Activated naive CD8-positive, alpha-beta T cell treated with anti-CD3 and anti-CD28 coated beads, Interleukin-2, amount 10 ng/mL, durations not matched to agents 7 days and 5 days (primary cell): ENCODE measurements around the gene AP3D1. TPM values are rescaled to one million over a fixed set of nuclear protein-coding genes. Genes with fewer than 3 reads are reported as not detected.
"Not testable (repeated sequence)": the region's sequence is repeated elsewhere in the genome, so short reads cannot be mapped to it uniquely, and the experiment has no call there.

Experiments
- ATAC-seq: fragments of 150-1000 bp; cut with Tn5 transposase; one replicate; pipeline ENCODE4 v1.10.0; 2021; ENCODE audit warnings: low read depth, moderate library complexity
- POLR2A ChIA-PET: fragments of 350-600 bp; sonication (Branson Sonifier 250); formaldehyde crosslinking; loops from one replicate; lab custom pipeline; 2021; ENCODE audit warnings: antibody characterized with exemption; lab: Charles Lee
- DNase-seq: peaks from one replicate; pipeline ENCODE4 v3.0.0; 2021
- H3K27ac Mint-ChIP-seq: one replicate; pipeline ENCODE4 v1.8.0; 2022; ENCODE audit warnings: mild to moderate bottlenecking, mixed read lengths
- H3K27me3 Mint-ChIP-seq: one replicate; pipeline ENCODE4 v1.8.0; 2022; ENCODE audit warnings: mild to moderate bottlenecking, moderate library complexity, mixed read lengths
- H3K36me3 Mint-ChIP-seq: one replicate; pipeline ENCODE4 v1.8.0; 2021; ENCODE audit warnings: mild to moderate bottlenecking, mixed read lengths
- H3K4me1 Mint-ChIP-seq: one replicate; pipeline ENCODE4 v1.8.0; 2021; ENCODE audit warnings: mixed read lengths
- H3K4me3 Mint-ChIP-seq: one replicate; pipeline ENCODE4 v1.8.0; 2022; ENCODE audit warnings: mild to moderate bottlenecking, moderate library complexity, mixed read lengths
- H3K9me3 Mint-ChIP-seq: one replicate; pipeline ENCODE4 v1.8.0; 2021; ENCODE audit warnings: mixed read lengths
- total RNA-seq, 2 experiments: library from RNA; stranded (reverse); gene quantifications; one replicate each; pipeline ENCODE4 v1.2.3, GENCODE V29; 2021

AP3D1 gene
- total RNA-seq, 2 experiments from 2014 or later: 92.6 to 96.5 TPM

DNA sequence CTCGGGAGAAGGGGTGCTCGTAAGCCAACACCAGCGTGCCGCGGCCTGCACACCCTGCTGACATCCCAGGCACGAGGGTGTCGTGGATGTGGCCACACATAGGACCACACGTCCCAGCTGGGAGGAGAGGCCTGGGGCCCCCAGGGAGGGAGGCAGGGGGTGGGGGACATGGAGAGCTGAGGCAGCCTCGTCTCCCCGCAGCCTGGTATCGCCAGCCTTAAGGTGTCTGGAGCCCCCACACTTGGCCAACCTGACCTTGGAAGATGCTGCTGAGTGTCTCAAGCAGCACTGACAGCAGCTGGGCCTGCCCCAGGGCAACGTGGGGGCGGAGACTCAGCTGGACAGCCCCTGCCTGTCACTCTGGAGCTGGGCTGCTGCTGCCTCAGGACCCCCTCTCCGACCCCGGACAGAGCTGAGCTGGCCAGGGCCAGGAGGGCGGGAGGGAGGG is 52.3 kb downstream of the AP3D1 start:
- POLR2A ChIA-PET: no interaction called here

DNA sequence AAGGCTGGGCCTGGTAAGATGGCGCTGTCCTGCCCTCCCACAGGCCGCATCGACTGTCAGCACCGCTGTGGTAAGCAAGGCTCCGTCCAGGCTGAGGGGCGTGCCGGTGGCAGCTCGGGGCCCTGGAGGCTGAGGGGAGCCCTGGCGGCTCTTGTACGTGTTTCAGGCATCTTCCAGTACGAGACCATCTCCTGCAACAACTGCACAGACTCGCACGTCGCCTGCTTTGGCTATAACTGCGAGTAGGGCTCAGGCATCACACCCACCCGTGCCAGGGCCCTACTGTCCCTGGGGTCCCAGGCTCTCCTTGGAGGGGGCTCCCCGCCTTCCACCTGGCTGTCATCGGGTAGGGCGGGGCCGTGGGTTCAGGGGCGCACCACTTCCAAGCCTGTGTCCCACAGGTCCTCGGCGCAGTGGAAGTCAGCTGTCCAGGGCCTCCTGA is 53.5 kb downstream of the AP3D1 start:
- DNase-seq (no peak), ATAC-seq (no peak)
- Mint-ChIP-seq H3K4me1 (peaks cover 9% of the 10 kb centered on the region), H3K36me3 (peaks cover 31% of the 10 kb centered on the region), H3K27me3 (no peaks in the 10 kb centered on the region), H3K27ac (no peak overlapping the region), H3K9me3 (no peaks in the 10 kb centered on the region), H3K4me3 (peak overlapping the region; percentile 86)
- POLR2A ChIA-PET: interaction anchor here (0.6 to 1.3 kb wide), 5 partner anchors 12 to 56 kb away, joined by 3 to 11 read pairs (median 4); no protein-coding TSS in a partner anchor

More for the DNA sequence above, 52.3 kb downstream of the AP3D1 start:
- Mint-ChIP-seq H3K36me3 (peaks cover 31% of the 10 kb centered on the region), H3K27me3 (no peaks in the 10 kb centered on the region), H3K9me3 (peaks cover under 1% of the 10 kb centered on the region), H3K27ac (no peak overlapping the region), H3K4me1 (peaks cover 9% of the 10 kb centered on the region), H3K4me3 (no peak overlapping the region)
- DNase-seq: no peak
- no peak for ATAC-seq

DNA sequence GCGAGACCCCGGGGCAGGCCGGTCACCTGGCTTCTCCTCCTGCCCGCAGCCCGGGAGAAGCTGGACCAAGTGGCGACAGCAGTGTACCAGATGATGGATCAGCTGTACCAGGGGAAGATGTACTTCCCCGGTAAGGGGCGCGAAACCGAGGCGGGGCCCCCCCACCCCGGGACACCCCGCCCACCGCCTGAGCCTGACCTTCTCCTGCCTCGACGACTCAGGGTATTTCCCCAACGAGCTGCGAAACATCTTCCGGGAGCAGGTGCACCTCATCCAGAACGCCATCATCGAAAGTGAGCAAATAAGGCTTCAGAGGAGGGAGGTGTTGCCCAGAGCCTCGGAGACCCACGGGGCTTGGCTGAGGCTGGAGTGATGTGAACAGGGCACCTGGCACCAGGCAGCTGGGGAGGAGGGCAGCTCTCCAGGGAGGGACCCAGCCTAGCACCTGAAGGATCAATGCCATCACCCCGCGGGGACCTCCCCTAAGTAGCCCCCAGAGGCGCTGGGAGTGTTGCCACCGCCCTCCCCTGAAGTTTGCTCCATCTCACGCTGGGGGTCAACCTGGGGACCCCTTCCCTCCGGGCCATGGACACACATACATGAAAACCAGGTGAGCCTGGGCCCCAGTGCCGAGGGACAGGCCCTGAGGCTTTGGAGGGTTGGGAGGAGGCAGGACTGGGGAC is 54.0 kb downstream of the AP3D1 start:
- Mint-ChIP-seq H3K27me3 (no peaks in the 10 kb centered on the region), H3K9me3 (no peaks in the 10 kb centered on the region), H3K4me1 (peaks cover 11% of the 10 kb centered on the region), H3K27ac (peak overlapping the region; percentile 77), H3K4me3 (peak overlapping the region; percentile 86), H3K36me3 (peaks cover 35% of the 10 kb centered on the region)
- peak; percentile 53 for DNase-seq
- POLR2A ChIA-PET: interaction anchor here (0.6 to 1.3 kb wide), 5 partner anchors 12 to 55 kb away, joined by 3 to 11 read pairs (median 4); no protein-coding TSS in a partner anchor
- peak; percentile 0 for ATAC-seq

DNA sequence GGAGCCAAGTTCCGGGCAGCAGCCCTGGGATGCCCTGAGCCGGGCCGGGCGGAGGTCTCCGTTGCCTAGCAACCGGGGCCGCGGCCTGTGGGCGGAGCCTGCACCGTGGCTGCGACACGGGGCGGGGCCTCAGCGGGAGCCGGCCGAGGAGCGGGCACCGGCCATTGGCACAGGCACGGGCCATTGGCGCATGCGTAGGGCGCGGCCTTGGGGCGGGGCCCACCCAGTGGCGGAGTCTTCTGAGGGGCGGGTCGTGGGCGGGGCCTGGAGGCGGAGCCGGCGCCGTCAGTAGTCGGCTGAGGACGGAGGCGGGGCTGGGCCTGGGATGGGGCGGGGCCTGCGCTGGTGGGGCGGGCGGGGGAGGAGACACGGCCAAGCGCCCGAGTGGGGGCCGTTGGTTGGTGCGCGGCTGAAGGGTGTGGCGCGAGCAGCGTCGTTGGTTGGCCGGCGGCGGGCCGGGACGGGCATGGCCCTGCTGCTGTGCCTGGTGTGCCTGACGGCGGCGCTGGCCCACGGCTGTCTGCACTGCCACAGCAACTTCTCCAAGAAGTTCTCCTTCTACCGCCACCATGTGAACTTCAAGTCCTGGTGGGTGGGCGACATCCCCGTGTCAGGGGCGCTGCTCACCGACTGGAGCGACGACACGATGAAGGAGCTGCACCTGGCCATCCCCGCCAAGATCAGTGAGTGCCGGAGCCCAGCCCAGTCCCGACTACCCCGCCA is 54.7 kb downstream of the AP3D1 start, which contains the start of gene IZUMO4:
IZUMO4 (plus strand) TSS at position 436 of the 723 bp plus-strand sequence; CDS start at position 467, 31 bp downstream.
- Mint-ChIP-seq H3K27me3 (no peaks in the 10 kb centered on the region), H3K36me3 (peaks cover 33% of the 10 kb centered on the region), H3K9me3 (no peaks in the 10 kb centered on the region), H3K27ac (peak within 1 kb of the TSS; percentile 96), H3K4me3 (peak within 1 kb of the TSS; percentile 90), H3K4me1 (peaks cover 11% of the 10 kb centered on the region)
- peak; percentile 88 for ATAC-seq
- peak; percentile 100 for DNase-seq
- POLR2A ChIA-PET: interaction anchor here (0.9 to 5.3 kb wide), 6 partner anchors 11 to 199 kb away, joined by 3 to 180 read pairs (median 8); partner anchors contain the start of gene MKNK2

DNA sequence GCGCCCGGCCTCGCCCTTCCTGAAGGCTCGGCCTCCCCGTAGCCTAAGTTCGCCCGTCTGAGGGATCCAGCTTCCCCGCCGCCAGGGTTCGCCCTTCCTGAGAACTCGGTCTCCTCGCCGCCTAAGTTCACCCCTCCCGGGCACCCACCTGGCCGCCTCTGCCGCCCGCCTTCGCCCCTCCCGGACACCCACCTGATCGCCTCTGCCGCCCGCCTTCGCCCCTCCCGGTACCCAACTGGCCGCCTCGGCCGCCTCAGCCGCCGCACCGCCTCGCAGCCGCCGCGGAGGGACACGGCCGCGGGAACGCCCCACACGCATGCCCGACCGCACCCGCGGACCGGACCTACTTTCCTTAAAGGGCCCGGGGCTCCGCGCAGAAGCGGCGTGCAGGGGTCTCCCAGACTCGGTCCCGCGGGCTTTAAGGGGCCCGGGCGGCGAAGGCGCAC is 55.3 kb downstream of the AP3D1 start, which contains the start of gene MOB3A:
MOB3A (minus strand) TSS at position 293 of the 446 bp plus-strand sequence. CDS start 17,766 bp downstream, outside the sequence.
- no peaks in the 10 kb centered on the region for H3K27me3 Mint-ChIP-seq
- peaks cover 13% of the 10 kb centered on the region for H3K4me1 Mint-ChIP-seq
- H3K36me3 Mint-ChIP-seq: peaks cover 33% of the 10 kb centered on the region
- H3K9me3 Mint-ChIP-seq: no peaks in the 10 kb centered on the region
- peak; percentile 97 for DNase-seq
- POLR2A ChIA-PET: interaction anchor here (1.0 to 5.3 kb wide), 5 partner anchors 12 to 199 kb away, joined by 3 to 180 read pairs (median 6); partner anchors contain the start of gene MKNK2
- ATAC-seq: peak; percentile 49
- peak within 1 kb of the TSS; percentile 90 for H3K4me3 Mint-ChIP-seq
- peak within 1 kb of the TSS; percentile 96 for H3K27ac Mint-ChIP-seq

DNA sequence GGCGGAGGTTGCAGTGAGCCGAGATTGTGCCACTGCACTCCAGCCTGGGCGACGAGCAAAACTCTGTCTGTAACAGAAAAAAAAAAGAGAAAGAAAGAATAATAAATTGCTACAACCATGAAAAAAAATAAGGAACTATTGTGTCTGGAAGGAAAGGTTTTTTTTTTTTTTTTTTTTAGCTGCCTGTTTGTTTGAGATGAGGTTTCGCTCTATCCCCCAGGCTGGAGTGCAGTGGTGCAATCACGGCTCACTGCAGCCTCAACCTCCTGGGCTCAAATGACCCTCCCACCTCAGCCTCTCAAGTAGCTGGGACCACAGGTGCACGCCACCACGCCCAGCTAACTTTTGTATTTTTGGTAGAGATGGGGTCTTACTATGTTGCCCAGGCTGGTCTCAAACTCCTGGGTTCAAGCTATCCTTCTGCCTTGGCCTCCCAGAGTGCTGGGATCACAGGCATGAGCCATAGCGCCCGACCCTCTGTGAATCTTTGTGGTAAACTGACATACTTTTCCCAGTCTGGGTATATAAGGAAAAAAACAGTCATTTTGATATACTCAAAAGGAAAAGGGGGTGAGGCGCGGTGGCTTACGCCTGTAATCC is 59.3 kb downstream of the AP3D1 start:
- Mint-ChIP-seq H3K4me1 (peaks cover 46% of the 10 kb centered on the region), H3K4me3 (peak overlapping the region; percentile 19), H3K36me3 (peaks cover 33% of the 10 kb centered on the region)
- not testable (repeated sequence) for DNase-seq, ATAC-seq, H3K9me3 Mint-ChIP-seq, H3K27ac Mint-ChIP-seq, H3K27me3 Mint-ChIP-seq
- POLR2A ChIA-PET: interaction anchor here (0.6 to 5.3 kb wide), 5 partner anchors 8 to 60 kb away, joined by 3 to 180 read pairs (median 4); no protein-coding TSS in a partner anchor

DNA sequence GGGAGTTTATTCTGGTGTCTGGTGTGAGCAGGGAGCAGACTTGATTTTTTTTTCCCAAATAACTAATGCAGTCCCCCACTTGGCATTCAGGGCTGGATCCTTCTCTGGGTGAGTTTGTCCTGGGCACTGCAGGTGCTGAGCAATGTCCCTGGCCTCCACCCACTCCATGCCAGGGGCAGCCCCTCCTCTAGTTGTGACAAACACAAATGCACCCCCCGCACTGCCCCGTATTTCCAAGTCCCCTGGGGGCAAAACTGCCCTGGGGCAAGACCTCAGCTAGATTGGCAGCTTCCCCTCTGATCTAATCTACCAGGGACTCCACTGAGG is 61.7 kb downstream of the AP3D1 start:
- Mint-ChIP-seq H3K27ac (peak overlapping the region; percentile 90), H3K27me3 (no peaks in the 10 kb centered on the region), H3K9me3 (no peaks in the 10 kb centered on the region), H3K4me3 (peak overlapping the region; percentile 70), H3K36me3 (peaks cover 32% of the 10 kb centered on the region), H3K4me1 (peaks cover 60% of the 10 kb centered on the region)
- DNase-seq: no peak
- ATAC-seq: no peak
- POLR2A ChIA-PET: interaction anchor here (0.7 to 1.5 kb wide), 3 partner anchors 20 to 62 kb away, joined by 3 to 8 read pairs (median 7); partner anchors contain the start of gene AP3D1

DNA sequence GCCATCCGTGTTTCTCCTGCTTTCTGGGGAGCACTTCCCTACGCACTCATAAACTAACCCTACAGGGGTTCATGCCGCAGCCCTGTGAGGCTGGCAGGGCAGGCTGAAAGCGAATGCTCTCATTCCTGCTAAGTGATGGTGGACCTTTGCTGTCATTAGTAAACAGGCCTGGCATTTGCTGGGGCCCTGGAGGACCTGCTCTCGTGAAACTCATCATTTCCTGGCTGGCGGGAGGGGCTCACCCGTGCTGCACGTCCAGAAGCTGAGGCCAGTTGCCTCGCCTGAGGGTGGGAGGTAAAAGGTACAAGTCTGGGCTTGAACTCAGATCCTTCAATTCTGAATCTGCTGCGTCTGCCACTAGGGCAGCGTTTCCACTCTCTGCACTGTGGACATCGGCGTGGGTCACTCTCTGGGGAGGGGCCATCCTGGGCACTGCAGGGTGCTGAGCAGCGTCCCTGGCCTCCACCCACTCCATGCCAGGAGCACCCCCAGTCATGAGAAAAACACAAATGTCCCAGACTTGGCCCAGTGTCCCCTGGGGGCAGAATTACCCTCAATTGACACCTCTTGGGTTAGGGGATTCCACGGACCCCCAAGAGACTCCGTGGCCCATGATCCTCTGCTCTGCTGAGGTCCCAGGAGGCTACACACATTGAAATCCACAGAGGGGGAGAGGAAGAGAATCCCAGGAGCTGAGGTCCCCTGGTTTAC is 62.2 kb downstream of the AP3D1 start:
- DNase-seq: no peak
- Mint-ChIP-seq H3K4me3 (peak overlapping the region; percentile 70), H3K27me3 (no peaks in the 10 kb centered on the region), H3K4me1 (peaks cover 56% of the 10 kb centered on the region), H3K36me3 (peaks cover 31% of the 10 kb centered on the region), H3K27ac (peak overlapping the region; percentile 90), H3K9me3 (no peaks in the 10 kb centered on the region)
- ATAC-seq: no peak
- POLR2A ChIA-PET: interaction anchor here (0.7 to 1.1 kb wide), 3 partner anchors 19 to 39 kb away, joined by 3 to 8 read pairs (median 3); partner anchors contain the start of gene MKNK2

DNA sequence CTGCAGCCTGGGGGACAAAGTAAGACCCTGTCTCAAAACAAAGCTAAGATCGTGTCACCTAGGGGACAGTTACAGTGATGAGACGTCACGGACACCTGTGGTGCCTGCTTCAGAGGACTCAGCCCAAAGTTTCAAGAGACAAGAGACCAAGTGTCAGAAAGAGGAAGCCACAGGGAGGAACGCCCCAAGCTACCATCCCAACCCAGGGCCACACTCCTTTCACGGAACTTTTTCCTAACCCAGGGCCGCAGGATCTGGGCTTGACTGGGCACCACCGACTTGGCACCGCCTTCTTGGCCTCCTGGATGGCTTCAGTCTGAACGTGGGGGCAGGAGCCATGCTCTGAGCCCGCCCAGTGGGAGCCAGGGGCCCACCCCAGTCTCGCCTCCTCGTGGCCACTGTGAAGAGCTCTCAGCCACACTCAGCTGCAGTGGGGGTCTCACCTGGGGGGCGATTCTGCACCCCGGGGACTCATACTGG is 63.7 kb downstream of the AP3D1 start:
- DNase-seq (peak; percentile 65), ATAC-seq (peak; percentile 9)
- H3K27ac Mint-ChIP-seq: peak overlapping the region; percentile 90
- no peaks in the 10 kb centered on the region for H3K9me3 Mint-ChIP-seq
- H3K4me1 Mint-ChIP-seq: peaks cover 58% of the 10 kb centered on the region
- POLR2A ChIA-PET: interaction anchor here (0.5 to 8.8 kb wide), 9 partner anchors 6 to 213 kb away, joined by 3 to 180 read pairs (median 3); partner anchors contain the start of genes MKNK2 and MOB3A
- H3K27me3 Mint-ChIP-seq: no peaks in the 10 kb centered on the region
- H3K4me3 Mint-ChIP-seq: peak overlapping the region; percentile 77
- H3K36me3 Mint-ChIP-seq: peaks cover 34% of the 10 kb centered on the region

DNA sequence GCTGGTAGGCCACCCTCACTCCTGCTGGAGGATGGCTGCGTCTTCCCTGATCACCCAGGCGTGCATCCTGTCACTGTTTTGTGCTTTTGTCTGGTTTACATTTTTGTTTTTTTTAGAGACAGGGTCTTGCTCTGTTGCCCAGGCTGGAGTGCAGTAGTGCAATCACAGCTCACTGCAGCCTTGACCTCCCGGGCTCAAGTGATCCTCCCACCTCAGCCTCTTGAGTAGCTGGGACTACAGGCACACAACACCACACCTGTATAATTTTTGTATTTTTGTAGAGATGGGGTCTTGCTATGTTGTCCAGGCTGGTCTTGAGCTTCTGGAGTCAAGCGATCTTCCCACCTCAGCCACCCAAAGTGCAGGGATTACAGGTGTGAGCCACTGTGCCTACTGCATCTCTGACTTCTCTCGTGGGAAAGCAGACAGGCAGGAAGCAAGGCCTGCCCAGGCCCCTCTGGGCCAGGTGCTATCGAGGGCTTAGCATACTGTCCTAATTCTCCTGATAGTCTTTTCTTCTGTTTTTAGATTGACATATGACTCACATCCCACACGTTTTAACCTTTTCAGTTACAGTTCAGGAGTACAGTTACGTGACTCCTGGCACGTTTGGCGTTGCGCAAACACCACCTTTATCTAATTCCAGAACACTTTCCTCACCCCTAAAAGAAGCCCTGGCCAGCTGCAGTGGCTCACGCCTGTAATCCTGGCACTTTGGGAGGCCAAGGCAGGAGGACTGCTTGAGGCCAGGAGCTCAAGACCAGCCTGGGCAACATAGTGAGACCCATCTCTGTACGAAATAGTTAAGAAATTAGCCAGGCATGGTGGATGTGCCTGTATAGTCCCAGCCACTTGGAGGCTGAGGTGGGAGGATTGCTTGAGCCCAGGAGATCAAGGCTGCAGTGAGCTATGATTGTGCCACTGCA is 64.4 kb downstream of the AP3D1 start:
- Mint-ChIP-seq H3K36me3 (peaks cover 35% of the 10 kb centered on the region), H3K4me3 (peak overlapping the region; percentile 77), H3K4me1 (peaks cover 59% of the 10 kb centered on the region), H3K27ac (peak overlapping the region; percentile 90)
- DNase-seq, ATAC-seq, H3K9me3 Mint-ChIP-seq, H3K27me3 Mint-ChIP-seq: not testable (repeated sequence)
- POLR2A ChIA-PET: interaction anchor here (1.2 to 8.8 kb wide), 5 partner anchors 7 to 38 kb away, joined by 3 to 180 read pairs (median 8); partner anchors contain the start of genes MKNK2 and MOB3A
